Panc1 (cell line): ENCODE measurements around the gene S100A6. TPM values are rescaled to one million over a fixed set of nuclear protein-coding genes. Genes with fewer than 3 reads are reported as not detected.
A peak's percentile ranks its signal among the peaks of the same experiment; 100 is the strongest.

Experiments used
- ATAC-seq: fragments of 200-7000 bp; cut with Tn5 transposase; 2 replicates; pipeline ENCODE4 v1.9.1; 2020; ENCODE audit warnings: mild to moderate bottlenecking, moderate library complexity
- Bru-seq: library from RNA; stranded (reverse); fragments of 400-500 nt; gene quantifications from one replicate; lab custom pipeline; 2021; lab: Mats Ljungman, UMichigan
- BruChase-seq, 2 experiments: library from RNA; stranded (reverse); fragments of 400-500 nt; gene quantifications; one replicate each; lab custom pipeline; 2021; lab: Mats Ljungman, UMichigan
- BruUV-seq: library from RNA; stranded (reverse); fragments of 400-500 nt; replicated peaks from 2 replicates; lab custom pipeline; 2021; lab: Mats Ljungman, UMichigan
- CTCF ChIA-PET: fragments of 300-600 bp; sonication (Branson Sonifier 250); formaldehyde crosslinking; loops from one replicate; lab custom pipeline; 2022; ENCODE audit warnings: antibody characterized with exemption; lab: Charles Lee
- POLR2A ChIA-PET: fragments of 300-600 bp; sonication (Branson Sonifier 250); formaldehyde crosslinking; loops from one replicate; lab custom pipeline; 2022; ENCODE audit warnings: antibody characterized with exemption; lab: Charles Lee
- DNase-seq: peaks from one replicate; pipeline ENCODE4 v3.0.0-alpha.2; 2010; ENCODE audit warnings: low read depth, low spot score
- H3K27ac ChIP-seq: 2 replicates; pipeline ENCODE4 v1.5.1; 2011; ENCODE audit warnings: mild to moderate bottlenecking, low read length, inconsistent platforms
- H3K27me3 ChIP-seq: fragments of 200-500 bp; sonication (Bioruptor generic); 2 replicates; pipeline ENCODE4 v1.6.0; 2014; ENCODE audit warnings: low read length, inconsistent platforms; ENCODE audit not compliant: control insufficient read depth, insufficient read depth
- H3K36me3 ChIP-seq: fragments of 200-500 bp; sonication (Bioruptor generic); 2 replicates; pipeline ENCODE4 v1.5.1; 2014; ENCODE audit warnings: inconsistent platforms, mild to moderate bottlenecking, low read length, moderate library complexity; ENCODE audit not compliant: control insufficient read depth, insufficient read depth
- H3K4me1 ChIP-seq: 2 replicates; pipeline ENCODE4 v1.5.1; 2011; ENCODE audit warnings: inconsistent platforms, mild to moderate bottlenecking, low read length, moderate library complexity; ENCODE audit not compliant: control insufficient read depth, insufficient read depth
- H3K4me3 ChIP-seq, 2 experiments: 2 replicates each; pipeline ENCODE4 v1.5.1; 2011 to 2012; ENCODE audit warnings: low read depth in 2 of 2, low read length in 2 of 2, mild to moderate bottlenecking in 2 of 2, inconsistent platforms in 1 of 2, moderate library complexity in 1 of 2
- H3K9me3 ChIP-seq: fragments of 200-500 bp; sonication (Bioruptor generic); 2 replicates; pipeline ENCODE4 v1.5.1; 2014; ENCODE audit warnings: low read depth, mild to moderate bottlenecking, inconsistent platforms, low read length, moderate library complexity; ENCODE audit not compliant: control insufficient read depth, insufficient read depth
- CTCF ChIP-seq: fragments of 450-650 bp; IDR thresholded peaks from 2 replicates; pipeline ENCODE4 v1.5.1; 2017; ENCODE audit warnings: mild to moderate bottlenecking
- POLR2AphosphoS5 ChIP-seq: IDR thresholded peaks from 2 replicates; pipeline ENCODE4 v1.6.1; 2012; ENCODE audit warnings: mild to moderate bottlenecking, low read depth, low read length, moderate library complexity
- REST ChIP-seq, 2 experiments: IDR thresholded peaks; 2 replicates each; pipeline ENCODE4 v1.6.1; 2011 to 2012; ENCODE audit warnings: low read depth in 2 of 2, control low read depth in 1 of 2, low read length in 1 of 2, mild to moderate bottlenecking in 1 of 2, moderate library complexity in 1 of 2; ENCODE audit not compliant: insufficient read depth in 1 of 2
- SIN3A ChIP-seq: IDR thresholded peaks from 2 replicates; pipeline ENCODE4 v1.6.1; 2012; ENCODE audit warnings: low read depth, mild to moderate bottlenecking, low read length, moderate library complexity, borderline replicate concordance; ENCODE audit not compliant: insufficient read depth
- TCF7L2 ChIP-seq: IDR thresholded peaks from 2 replicates; pipeline ENCODE4 v1.6.1; 2011; ENCODE audit warnings: mild to moderate bottlenecking, low read depth, low read length, inconsistent platforms
- in situ Hi-C: cut with HindIII; loops from 2 replicates; pipeline ENCODE4 v1.10.0; 2016; ENCODE audit warnings: low sequenced_read_pairs, low pct_unique_long_range_greater_than_20kb
- intact Hi-C: fragments of 100-400 bp; cut with micrococcal nuclease; formaldehyde crosslinking; loops from one replicate; pipeline ENCODE4 v1.10.0; 2022; ENCODE audit not compliant: unreplicated experiment
- long read RNA-seq: library from polyadenylated mRNA; unstranded; transcript quantifications from one replicate; pipeline ENCODE4 v2.0.0, GENCODE V29; 2021; ENCODE audit not compliant: unreplicated experiment
- polyA plus RNA-seq: library from polyadenylated mRNA; unstranded; fragments of >200 nt; gene quantifications from one replicate; pipeline ENCODE4 v1.2.1, GENCODE V29; 2012; ENCODE audit warnings: missing spikeins; ENCODE audit not compliant: insufficient read length
- total RNA-seq: library from RNA; stranded (reverse); gene quantifications from one replicate; pipeline ENCODE4 v1.2.1, GENCODE V29; 2021; ENCODE audit not compliant: unreplicated experiment

Gene S100A6
- total RNA-seq (1,986 TPM), Bru-seq, nascent RNA (percentile 99 among the genes with signal in this experiment), BruChase-seq, experiment 1, labeled RNA remaining after a 2-hour chase (percentile 98 among the genes with signal in this experiment), BruChase-seq, experiment 2, labeled RNA remaining after a 6-hour chase (percentile 99 among the genes with signal in this experiment)
- 6,225 TPM for polyA plus RNA-seq
- long read RNA-seq, transcript S100A6-205 (3 exons, 673 nt), result minor isoform, 30 of 746 reads
- long read RNA-seq, transcript S100A6-201 (3 exons, 665 nt), result major isoform, 641 of 746 reads
- long read RNA-seq, transcript S100A6-203 (3 exons, 479 nt), result minor isoform, 6 of 746 reads
- long read RNA-seq, partial matches to known transcripts, result 31 of 746 reads
- long read RNA-seq, other reads (novel, unspliced or antisense), result 38 of 746 reads

GRCh38 chr1:153535242-153536011 is at the start of gene S100A6:
Gene S100A6 (minus strand): TSS chr1:153535991. CDS start chr1:153535339, 652 bp downstream.
- no TSS peak for BruUV-seq
- Histone ChIP-seq H3K4me3 (peak within 1 kb of the TSS; percentile 75 to 86), H3K27ac (peak within 1 kb of the TSS; percentile 96), H3K9me3 (no peaks in the 10 kb centered on the region), H3K4me1 (peaks cover 55% of the 10 kb centered on the region), H3K27me3 (no peaks in the 10 kb centered on the region), H3K36me3 (no peaks in the 10 kb centered on the region; the same call in 1 of the 2 replicates)
- in situ Hi-C loops, result no loop called here
- ATAC-seq, result peak; percentile 27
- intact Hi-C loops, result no loop called here
- DNase-seq, result no peak
- CTCF ChIA-PET, result interaction anchor here (0.6 to 2.2 kb wide), 5 partner anchors 9 to 37 kb away, joined by 3 to 9 read pairs (median 7); no protein-coding TSS in a partner anchor
- no peak for TF ChIP-seq CTCF
- no peak for TF ChIP-seq TCF7L2
- TF ChIP-seq SIN3A, result peak; percentile 80; the same call in 1 of the 2 replicates
- peak; percentile 99 for TF ChIP-seq POLR2AphosphoS5
- no peak for TF ChIP-seq REST (IDR thresholded peaks at IDR 0.05; ENCODE audit: insufficient read depth in 1 of 2, low read depth in 2 of 2, low read length in 1 of 2)
- POLR2A ChIA-PET, result interaction anchor here (0.5 to 1.5 kb wide), 5 partner anchors 10 to 251 kb away, joined by 3 to 9 read pairs (median 4); partner anchors contain the start of gene S100A4

GRCh38 chr1:153585006-153585405 is 49.2 kb upstream of the S100A6 start:
- no TSS peak for BruUV-seq
- Histone ChIP-seq H3K9me3 (no peaks in the 10 kb centered on the region), H3K4me3 (no peak overlapping the region), H3K4me1 (no peaks in the 10 kb centered on the region), H3K27ac (no peak overlapping the region), H3K36me3 (no peaks in the 10 kb centered on the region), H3K27me3 (no peaks in the 10 kb centered on the region)
- in situ Hi-C loops, result no loop called here
- no peak for TF ChIP-seq POLR2AphosphoS5
- TF ChIP-seq CTCF, result no peak
- no peak for TF ChIP-seq TCF7L2
- no peak for TF ChIP-seq SIN3A
- TF ChIP-seq REST (IDR thresholded peaks at IDR 0.05; ENCODE audit: insufficient read depth in 1 of 2, low read depth in 2 of 2, low read length in 1 of 2), result no peak
- CTCF ChIA-PET, result interaction anchor here (0.6 kb wide), 1 partner anchor 64 kb away, joined by 3 read pairs; no protein-coding TSS in a partner anchor
- no peak for DNase-seq
- intact Hi-C loops, result no loop called here
- no peak for ATAC-seq
- POLR2A ChIA-PET, result no interaction called here
